GM18498 (cell line): ENCODE results near the gene RBKS.

Source experiments
- ATAC-seq: cut with Tn5 transposase; IDR thresholded peaks from one replicate; pipeline ENCODE4 v1.9.1; 2021; ENCODE audit warnings: mild to moderate bottlenecking, moderate library complexity; ENCODE audit not compliant: unreplicated experiment

RBKS gene

DNA sequence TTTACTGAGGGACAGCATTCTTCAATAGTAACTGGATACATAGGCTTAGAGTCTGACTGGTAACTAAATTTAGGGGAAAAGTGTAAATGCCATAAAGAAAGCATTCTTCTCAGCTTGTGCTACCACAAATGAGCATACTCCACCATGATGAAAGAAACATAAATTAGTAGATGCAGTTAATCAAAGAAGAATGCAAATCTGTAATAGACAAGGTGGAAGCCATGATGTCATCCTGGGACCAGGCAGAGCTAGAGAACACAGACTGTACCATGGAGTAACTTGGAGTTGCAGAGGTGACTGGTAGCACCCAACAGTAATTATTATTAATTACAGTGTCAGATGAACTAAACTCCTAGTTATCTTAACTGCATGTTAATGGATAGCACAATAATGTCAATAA is 51.7 kb downstream of the RBKS start:
- ATAC-seq, result no peak

DNA sequence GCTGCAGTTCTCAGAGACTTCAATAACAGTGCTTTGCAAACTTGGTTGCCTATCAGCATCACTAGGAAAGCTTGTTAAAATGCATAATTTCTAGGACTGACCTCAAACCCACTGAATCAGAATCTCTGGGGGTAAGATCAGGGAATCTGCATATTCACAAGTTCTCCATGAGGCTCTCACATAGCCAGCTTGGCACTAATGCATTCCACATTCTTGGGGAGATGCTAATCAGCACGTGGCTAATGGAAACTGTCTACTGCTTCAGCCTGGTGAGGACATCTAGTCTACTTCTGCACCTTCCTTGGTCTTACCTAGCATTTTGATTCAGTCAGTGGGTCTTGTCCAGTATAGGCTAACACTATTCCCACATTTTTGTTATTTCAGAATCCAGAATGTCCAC is 56.3 kb downstream of the RBKS start:
- ATAC-seq, result no peak

- no peak for ATAC-seq
Observed at GRCh38 chr2:27832396-27832795, 57.8 kb downstream of the RBKS start.

DNA sequence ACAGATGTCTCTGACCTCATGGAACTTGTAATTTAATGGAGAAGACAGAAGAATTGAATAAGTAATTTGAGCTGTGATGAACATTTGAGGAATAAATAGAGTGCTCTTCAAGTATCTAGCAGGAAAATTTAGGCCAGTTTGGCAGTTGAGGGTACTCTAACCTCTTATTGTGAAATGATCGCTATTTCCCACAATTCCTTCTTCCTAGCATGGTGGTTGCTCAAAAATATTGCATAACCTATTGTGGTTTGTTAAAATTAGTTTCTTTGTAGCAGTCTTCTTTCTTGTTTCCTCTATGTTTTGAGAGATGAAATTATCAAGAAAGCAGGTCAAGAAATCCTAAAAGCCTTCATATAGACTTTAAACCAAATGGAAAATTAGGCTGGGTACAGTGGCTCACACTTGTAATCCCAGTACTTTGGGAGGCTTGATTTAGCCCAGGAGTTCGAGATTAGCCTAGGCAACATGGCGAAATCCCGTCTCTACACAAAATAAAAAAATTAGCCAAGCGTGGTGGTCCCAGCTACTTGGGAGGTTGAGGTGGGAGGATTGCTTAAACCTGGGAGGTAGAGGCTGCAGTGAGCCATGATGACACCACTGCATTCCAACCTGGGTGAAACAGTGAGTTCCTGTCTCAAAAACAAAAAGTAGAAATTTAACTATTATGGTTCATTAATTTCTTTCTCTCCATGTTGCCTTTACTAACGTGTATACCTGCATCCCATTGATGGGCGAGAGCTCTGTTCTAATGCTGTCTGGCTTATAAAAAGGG is 58.7 kb downstream of the RBKS start:
- no peak for ATAC-seq

- ATAC-seq, result no peak
Observed at GRCh38 chr2:27830656-27831055, 59.5 kb downstream of the RBKS start.

DNA sequence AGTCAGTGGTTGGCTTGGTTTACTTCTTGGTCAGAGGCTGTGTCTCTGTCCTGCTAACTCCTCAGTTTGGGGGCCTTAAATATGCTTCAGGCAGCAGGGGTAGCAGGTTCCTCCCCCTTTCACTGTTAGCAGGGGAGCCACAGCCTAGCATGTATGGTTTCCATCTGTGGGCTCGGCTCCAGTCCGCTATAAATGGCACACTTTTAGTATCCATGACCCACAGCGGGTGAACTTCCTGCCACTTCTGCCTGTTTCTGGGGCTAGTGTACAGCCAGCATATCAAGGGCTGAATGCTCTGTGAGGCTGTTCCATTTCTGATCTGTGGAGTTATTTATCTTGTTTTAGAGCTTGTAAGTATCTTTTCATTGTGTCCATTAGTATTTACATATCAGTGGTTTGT is 60.4 kb downstream of the RBKS start:
- no peak for ATAC-seq

- ATAC-seq, result no peak
Observed at GRCh38 chr2:27828305-27828704, 61.9 kb downstream of the RBKS start.

- ATAC-seq, result no peak
Observed at GRCh38 chr2:27824401-27824800, 65.8 kb downstream of the RBKS start.

DNA sequence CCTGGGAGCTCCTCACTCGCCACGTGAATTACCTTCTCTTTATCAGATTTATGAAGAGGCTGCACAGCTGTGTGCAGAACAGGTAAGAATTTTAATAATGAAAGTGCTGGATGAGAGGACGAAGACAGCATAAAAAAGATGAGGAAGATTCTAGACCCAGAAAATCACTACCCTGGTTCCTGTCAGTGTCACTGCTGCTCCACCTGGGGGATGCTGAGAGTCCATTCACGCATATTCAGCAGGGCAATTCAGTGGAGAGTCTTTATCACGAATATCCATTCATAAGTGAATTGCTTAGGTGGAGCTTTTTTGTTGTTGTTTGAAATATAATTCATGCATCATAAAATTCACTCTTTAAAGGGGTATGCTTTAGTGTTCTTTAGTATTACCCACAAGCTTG is 66.6 kb downstream of the RBKS start:
- no peak for ATAC-seq

DNA sequence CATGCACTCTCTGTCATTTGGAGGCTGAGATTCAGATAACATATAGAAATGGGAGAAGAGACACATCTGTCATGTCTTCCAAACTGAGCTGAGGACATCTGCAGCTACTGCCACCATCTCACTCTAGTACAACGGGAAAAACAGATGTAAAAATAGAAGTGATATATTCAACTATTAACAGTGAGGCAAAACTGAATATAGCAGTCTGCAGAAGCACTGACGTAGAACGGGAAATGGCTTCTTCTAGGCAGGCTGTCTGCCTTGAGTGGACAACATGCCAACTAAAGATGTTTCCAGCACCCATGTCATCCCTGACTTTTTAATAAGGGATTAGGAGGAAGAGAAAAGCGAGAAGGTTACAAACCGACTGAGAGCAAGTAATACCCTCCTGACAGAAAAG is 67.1 kb downstream of the RBKS start:
- ATAC-seq, result no peak

DNA sequence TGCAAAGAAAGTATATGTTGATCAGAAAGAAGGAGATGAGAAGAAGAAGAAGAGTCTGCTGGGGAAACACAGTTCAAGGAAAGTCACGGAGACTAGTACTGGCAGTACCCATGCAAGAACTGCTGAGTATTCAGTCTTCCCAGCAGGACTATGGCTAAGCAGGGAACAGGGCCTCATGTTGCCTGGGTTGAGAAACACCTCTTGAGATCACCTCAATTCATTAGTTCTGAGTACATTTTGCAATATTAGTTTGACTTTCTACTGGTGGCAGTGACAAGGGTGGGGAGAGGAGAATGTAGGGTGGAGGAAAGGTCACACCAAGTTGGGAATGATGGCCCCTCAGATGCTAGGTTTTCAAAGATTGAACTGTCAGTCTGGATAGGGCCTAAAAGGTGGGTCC is 68.1 kb downstream of the RBKS start:
- no peak for ATAC-seq

- ATAC-seq, result no peak
Observed at GRCh38 chr2:27815860-27816438, 74.2 kb downstream of the RBKS start.

DNA sequence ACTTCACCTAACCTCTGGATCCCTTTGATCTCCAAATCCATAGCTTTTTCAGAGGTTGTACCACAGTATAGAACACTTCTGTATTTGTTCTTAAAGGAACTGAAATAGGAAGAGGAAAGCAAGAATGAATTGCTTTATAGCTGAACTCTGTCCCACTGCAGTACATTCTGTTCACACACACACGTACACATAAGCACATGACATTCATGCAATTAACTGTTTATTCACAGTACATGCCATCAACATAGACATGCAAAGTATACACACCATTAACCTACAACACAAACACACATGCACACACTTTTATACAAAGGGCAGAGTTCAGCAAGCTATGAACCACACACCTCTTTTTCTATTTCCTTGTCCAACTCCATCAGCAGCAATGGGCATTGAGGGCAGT is 75.4 kb downstream of the RBKS start:
- ATAC-seq, result no peak

DNA sequence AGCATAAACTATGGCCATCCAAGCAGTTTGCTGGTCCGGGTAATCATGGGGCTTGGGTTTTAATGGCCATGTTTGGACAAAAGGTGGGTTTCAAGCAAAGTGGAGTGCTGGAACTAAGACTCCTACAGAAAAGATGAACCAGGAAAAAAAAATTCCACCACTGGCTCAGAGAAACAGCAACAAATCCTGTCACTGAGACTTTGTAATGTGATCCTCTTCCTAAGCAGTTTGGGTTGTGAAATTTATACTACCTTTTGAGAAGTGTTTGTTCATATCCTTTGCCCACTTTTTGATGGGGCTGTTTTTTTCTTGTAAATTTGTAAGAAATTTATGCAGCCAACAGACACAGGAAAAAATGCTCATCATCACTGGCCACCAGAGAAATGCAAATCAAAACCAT is 78.4 kb downstream of the RBKS start:
- no peak for ATAC-seq

GRCh38 chr2:27810455-27810854 is 79.7 kb downstream of the RBKS start:
- ATAC-seq, result no peak

GRCh38 chr2:27809761-27810241 is 80.4 kb downstream of the RBKS start:
- ATAC-seq, result no peak

DNA sequence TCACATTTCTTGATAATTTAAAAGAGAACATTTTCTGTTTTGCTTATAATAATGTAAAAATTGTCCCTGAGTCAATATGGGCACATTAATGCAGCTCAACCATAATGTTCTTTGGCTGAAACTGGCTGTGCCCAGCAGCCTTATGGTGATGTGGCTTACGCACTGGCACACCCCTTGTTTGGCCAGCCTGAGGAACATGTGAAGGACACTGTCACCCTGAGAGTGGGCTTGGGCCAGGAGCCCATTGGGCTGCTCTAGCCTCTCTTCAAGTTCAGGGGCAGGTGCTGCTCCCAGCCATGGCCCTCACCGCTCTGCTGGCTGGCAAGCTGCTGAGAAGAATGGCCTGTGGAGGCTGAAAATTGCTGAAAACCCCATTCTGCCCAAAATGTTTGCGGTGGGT is 81.2 kb downstream of the RBKS start:
- ATAC-seq, result no peak

DNA sequence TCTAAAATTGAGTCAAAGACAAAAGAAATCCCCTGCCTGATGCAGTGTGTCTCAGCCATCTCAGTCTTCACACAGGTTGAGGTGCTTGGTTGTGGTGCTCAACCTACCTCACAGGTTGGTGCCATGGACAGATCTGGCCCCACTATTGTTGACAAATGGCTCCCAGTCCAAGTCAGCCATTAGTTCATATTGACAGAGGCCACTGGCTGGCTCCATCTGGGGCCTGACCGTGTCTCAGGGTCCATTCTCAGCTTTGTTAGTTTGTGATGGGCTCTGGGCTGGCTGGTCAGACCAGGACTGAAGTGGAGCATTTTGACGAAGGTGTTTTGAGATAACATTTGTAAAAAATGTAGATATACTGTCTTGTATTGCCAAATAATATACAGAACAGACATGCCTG is 81.8 kb downstream of the RBKS start:
- no peak for ATAC-seq

GRCh38 chr2:27807476-27807875 is 82.7 kb downstream of the RBKS start:
- ATAC-seq, result no peak

DNA sequence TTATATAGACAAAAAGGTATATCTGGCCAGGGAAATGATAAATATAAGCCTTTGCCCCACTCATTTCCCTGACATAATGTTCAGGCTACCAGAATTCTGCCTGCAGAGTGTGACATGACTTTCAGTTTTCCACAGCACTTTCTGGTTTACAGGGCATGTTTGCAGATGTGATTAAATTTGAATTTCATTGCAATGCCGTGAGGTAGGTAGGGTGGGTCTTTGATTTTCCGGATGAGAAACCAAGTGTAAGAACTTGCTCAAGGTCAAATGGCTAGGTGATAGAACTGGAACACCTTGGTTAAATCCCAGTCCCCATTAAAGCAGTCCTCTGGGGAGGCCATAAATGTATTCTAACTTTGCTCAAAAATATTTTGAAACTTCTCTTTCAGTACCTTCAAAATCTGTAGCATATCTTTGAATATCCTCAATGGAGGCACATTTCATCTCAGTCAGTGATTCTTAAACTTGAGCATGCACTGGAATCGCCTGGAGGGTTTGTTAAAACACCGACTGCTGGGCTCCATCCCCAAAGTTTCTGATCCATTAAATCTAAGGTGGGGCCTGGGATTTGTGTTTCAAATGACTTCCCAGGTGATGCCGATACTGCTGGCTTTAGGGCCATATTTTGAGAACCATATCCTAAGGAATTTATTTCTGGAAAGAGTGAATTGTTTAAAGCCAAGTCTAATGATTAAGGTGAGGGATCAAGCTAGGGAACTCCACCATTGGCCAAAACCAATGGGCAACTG is 83.7 kb downstream of the RBKS start:
- ATAC-seq, result no peak

GRCh38 chr2:27805180-27805579 is 85.0 kb downstream of the RBKS start:
- no peak for ATAC-seq

- no peak for ATAC-seq
Observed at GRCh38 chr2:27804146-27804545, 86.0 kb downstream of the RBKS start.
